Islet of Langerhans (tissue), 1 donor: ENCODE data around the gene FOXC2.

Experiments used
- FAIRE-seq: peaks from one replicate; lab custom pipeline; 2011; peaks lifted over from hg19 to GRCh38; lab: Jason Lieb, UNC

The FOXC2 gene

DNA sequence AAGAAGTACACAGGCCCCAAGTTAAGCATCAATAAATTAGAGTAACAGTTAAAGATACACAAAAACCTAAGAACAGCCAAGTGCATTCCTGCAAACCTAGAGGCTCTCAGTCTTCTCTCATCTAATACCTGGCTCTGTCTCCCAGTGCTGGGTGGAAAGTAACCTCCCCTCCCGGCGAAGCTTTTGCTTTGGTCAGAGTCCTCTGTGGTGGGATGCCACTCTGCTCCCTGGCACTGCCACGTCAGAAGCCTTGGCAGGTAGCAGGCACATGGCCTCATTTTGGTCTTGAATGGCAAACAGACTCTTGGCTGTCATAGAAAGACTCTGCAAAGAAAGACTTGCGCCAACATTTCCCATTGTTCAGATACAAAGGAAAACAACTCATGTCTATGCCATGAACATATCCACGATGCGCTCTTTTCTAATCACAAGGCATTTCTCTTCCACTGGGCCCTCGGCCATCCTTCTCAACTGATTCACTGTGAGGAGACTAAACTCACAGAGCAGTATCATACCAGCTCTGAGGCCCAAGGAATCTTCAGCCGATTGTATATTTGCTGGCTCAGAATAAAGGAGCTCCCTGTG lies 32.8 kb upstream of the FOXC2 start:
- no peak for FAIRE-seq

DNA sequence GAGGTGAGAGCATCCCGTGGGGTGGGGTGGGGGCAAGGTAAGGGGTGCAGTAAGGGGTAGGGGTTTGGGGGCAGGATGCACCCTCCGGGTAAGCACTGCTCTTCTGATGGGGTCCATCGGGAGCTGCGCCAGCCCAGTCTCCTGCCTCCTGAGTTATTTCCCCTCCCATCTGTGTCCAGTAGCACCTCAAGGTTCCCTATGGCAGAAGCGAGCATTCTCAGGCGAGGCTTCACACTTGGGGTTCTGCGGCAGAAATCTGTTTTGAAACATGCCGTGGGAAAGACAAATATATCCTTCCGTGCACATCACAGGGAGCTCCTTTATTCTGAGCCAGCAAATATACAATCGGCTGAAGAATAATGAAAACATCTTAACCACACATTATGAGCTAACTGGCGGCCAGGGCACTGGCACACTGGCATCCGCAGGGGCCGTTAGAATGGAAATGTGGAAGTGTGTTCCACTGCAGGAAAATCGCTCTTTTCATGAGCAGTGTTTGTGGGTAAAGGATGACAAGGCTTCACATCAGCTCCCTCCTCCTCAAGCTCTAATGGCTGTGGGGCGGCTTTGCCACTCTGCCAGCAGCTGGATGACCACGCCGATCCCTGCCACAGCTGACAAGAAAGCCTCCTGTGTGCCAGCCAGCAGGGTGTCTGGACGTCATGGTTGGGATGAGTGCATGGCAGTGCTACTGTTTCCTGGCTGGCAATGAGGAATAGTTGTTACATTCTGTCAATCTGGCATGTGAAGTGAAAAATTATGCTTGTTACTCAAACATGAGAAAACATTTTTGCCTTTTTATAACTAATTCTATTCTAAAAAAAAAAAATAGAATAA lies 31.6 kb upstream of the FOXC2 start:
- no peak for FAIRE-seq

GRCh38 chr16:86536621-86537020 lies 30.0 kb upstream of the FOXC2 start:
- FAIRE-seq: no peak

DNA sequence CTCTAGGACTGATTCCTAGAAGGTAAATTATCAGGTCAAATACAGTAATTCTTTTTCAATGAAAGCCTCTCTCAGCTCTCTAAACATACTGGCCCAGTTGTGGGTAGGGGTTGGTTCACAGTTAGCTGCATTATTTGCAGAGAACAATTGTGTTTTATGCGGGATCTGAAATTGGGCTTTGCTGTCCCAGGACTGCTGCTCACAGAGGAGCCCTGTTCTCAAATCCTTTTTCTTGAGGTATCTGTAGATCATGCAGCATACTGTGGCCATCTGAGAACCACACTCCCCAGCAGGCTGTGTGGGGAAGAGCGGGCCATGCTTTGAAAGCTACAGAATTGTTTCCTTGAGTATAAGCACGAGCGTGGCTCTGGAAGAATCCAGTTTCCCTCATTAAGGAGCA lies 29.1 kb upstream of the FOXC2 start:
- no peak for FAIRE-seq

- no peak for FAIRE-seq
Measured at GRCh38 chr16:86538196-86538780, 28.3 kb upstream of the FOXC2 start.

DNA sequence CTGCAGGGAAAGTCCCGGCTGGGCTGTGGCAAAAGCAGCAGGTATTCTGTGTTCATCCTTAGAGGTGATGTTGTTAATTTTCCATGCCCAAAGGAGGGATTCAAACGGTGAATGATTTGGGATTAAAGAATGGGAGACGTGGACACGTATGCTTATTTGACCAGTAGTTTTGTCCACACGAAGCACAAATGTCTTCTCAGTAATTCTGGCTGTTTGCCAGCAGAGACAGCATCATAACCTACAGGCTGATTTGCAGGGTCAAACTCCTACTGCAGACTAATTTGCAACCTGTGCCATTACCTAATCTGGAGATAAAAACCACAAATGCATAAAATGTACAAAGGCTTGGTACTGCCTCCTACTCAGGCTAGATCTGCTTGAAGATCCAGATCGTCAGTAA lies 25.7 kb upstream of the FOXC2 start:
- no peak for FAIRE-seq

DNA sequence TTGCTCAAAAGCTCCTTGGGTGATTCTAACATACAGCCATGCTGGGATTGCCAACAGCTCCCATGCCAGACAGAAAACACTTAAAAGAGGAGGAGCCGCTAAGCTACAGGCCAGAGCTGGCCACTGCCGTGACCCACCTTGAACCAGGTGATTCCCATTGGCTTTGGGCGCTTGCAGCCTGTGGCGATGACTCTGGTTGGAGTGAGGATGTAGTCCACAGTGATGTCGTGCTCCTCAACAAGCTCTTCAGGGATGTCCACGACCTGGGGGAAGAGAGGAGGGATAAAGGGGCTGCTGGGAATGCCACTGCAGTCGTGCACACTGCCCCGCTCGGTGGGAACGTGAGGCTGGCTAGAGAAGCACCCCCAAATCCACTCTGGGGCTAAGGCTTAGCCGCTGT lies 25.1 kb upstream of the FOXC2 start:
- FAIRE-seq: no peak

- FAIRE-seq: no peak
Measured at GRCh38 chr16:86542756-86543750, 23.6 kb upstream of the FOXC2 start.

DNA sequence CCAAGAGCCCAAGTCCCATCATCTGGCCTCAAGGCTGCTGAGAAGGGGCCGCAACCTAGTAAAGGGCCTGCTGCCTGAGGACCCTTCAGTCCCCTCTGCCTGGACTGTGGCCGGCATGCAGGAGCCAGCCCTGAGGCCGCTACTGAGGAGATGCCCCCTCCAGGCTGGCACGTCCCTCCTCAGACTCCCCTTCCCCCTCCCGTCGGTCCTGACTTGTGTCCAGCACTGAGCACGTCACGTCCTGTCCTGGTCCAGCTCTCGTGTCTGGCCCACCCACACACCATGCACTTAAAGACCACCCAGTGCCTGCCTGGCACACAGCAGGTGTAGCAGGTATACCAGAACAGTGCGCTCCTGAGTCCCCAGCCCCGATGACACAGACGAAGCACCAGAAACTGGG lies 21.1 kb upstream of the FOXC2 start:
- FAIRE-seq: no peak

GRCh38 chr16:86545954-86546637 lies 20.5 kb upstream of the FOXC2 start:
- no peak for FAIRE-seq

DNA sequence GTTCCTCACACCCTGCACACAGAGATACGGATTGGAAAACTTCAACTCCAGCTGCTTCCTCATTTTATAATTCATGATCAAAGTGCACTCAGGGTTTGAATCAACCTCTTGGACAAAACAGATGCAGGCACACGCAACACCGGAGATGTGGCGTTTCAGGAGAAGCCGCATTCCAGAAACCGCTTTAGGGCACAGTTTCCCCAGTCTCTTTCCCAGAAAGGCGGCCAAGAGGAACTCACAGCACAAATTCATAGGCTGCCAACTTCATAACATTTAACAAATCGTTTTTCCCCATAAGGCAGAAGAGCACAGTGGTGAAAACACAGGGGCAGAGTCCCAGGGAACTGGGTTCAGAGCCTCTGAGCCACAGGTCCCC lies 20.0 kb upstream of the FOXC2 start:
- no peak for FAIRE-seq

DNA sequence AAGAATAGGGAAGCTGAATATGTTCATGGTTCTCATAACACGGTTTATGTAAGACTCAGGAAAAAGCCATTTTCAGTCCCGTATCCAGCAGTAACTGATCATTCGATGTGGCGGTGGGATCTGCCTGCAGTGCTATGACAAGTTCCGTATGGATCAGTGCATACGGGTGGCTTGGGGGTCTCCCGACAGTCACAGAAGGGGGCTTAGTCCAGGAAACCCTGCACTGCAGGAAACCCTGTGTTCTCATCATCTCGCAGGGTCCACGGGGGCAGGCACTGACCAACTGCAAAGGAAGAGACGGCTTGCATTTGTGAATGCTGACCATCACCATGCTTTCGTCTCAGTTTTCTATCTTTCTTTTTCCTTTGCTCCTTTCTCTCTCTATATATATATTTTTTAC lies 19.3 kb upstream of the FOXC2 start:
- no peak for FAIRE-seq

DNA sequence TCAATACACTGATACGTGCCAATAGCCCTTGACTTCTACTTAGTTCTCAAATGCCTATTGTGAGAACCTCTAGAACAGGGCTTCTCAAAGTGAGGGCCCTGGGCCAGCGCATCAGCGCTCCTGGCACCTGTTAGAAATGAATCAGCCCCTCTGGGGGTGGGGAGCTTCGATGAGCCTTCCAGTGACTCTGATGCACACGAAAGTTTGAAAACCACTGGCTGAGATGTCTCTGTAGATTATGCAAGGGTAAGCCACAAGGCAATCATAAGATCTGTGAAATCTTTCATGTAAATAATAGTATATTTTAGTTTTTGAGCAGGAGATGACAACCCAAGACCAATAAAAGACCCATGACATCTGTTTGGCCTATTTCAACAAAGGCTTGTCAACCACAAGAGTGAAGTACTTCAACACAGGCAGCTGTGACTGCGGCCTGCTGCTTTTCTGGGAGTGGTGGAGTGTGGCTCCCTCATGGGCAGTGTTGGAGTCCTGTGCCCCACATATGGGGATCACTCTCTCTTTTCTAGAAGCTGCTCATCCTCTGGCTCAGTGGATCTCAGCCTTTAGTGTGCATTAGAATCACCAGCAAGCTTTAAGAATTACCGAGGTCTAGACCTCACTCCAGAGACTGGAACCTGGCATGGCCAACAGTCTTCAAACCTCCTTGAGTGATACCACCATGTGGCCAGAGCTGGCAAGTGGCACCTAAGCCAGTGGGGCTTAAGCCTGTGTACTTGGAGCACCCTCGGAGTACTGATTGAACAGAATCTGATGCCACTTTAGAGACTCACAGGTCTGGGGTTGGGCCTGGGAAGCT lies 17.3 kb upstream of the FOXC2 start:
- FAIRE-seq: no peak

DNA sequence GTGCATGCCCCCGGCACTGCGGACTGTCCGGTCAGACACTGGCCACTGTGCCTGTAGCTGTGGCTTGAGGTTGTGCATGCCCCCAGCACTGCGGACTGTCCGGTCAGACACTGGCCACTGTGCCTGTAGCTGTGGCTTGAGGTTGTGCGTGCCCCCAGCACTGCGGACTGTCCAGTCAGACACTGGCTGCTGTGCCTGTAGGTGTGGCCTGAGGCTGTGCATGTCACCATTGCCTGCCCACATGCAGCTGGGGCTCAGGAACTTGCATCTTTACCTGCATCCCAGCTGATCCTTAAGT lies 16.8 kb upstream of the FOXC2 start:
- FAIRE-seq: no peak

DNA sequence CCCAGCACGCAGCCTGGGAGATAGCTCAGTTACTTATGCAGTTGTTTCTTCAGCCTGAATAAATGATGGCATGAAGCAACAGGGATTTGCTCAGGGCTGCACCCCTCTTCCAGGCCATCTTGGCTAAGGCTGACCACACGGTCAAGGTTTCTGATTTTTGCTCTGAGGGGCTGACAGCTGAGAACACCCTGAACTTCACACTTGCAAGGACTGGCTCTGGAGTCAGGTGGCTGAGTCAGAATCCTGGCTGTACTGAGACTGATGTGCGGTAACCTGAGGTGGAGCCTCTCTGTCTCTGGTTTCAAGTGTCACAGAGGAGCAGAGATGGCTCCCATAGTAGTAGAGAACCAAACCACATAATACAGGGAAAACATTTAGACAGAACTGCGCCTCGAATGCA lies 16.3 kb upstream of the FOXC2 start:
- no peak for FAIRE-seq

- no peak for FAIRE-seq
Measured at GRCh38 chr16:86553356-86553755, 13.3 kb upstream of the FOXC2 start.

DNA sequence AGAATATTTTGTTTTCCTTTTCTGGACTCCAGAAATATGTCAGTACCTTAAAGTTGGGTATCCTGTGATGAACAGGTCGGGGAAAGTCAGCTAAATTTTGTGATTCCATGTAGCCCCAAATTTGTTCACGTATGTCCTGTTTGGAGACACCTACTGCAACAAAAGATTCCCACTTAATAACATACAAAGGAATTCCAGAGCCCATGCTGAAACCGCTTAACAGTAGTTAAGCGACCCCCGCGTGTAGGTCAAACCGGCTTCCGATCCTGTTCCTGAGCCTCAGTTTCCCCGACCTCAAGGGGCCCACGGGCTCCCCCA lies 12.1 kb upstream of the FOXC2 start:
- FAIRE-seq: no peak

DNA sequence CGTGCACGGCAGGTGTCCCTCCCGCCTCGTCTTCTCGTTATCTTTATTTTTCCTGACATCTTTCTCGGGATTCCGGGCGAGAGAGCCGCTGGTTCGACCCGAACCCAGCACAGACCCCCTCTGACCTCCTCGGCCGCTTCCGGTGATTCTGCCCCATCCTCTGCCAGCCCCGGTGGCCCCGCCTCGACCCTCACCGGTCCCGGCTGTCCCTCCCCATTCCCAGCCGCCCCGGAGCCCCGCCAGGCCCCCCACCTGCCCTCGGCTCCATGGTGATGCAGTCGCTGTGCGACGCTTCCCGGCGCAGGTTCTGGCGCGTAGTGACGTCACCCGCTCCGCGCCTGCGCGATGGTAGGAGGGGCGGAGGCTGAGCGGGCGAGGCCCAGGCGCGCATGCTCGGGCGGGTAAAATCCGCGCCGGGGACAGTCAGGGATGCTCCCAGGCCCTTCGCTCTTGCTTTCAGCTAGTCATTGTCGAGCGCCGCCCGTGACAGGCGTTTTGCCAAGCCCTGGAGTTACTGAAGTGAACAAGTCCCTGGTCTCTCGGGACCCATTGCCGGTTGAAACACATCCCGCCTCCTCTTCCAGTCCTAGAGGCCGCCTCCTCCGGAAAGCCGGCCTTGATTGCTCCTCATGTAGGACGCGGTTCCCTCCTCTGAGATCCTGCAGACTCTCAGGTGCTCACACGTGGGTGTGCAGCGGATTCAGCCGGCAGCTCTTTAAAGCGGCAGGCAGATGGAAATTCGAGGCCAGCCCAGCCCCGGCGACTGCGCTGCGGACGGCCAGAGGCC lies 11.5 kb upstream of the FOXC2 start, which contains the start of gene MTHFSD:
TSS of gene MTHFSD (minus strand) at position 319 of the 787 bp plus-strand sequence. CDS start at position 268, 51 bp downstream.
- peak; percentile 53 for FAIRE-seq

- no peak for FAIRE-seq
Measured at GRCh38 chr16:86555704-86556075, 10.9 kb upstream of the FOXC2 start.

DNA sequence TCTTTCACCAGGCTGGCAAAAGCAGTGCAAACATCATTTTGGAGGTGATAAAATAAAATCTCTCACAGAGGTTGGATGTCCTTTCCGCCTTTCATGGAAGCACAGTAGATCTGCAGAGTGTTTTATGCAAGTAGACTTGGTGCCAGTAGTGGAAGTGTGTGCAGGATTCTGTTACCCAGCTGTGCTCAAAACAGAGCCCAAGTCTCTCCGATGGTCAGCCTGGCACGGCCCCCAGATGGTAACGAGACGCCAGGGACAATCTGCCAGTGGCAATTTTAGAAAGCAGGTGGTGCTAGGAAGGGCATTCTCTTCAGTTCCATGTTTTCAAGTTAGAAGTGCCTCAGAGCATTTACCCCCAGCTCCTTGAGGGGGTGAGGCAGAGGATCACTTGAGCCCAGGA lies 10.1 kb upstream of the FOXC2 start:
- no peak for FAIRE-seq

DNA sequence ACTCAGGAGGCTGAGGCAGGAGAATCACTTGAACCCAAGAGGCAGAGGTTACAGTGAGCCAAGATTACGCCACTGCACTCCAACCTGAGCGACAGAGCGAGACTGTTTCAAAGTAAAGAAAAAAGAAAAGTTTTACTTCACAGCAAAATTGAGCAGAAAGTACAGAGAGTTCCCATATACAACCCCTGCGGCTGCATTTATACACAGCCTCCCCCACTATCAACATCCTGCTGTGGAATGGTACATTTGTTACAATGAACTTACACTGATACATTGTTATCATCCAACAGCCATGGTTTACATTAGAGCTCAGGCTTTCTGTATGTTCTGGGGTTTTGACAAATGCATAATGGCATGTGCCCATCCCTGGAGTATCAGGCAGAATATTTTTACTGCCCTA lies 9.0 kb upstream of the FOXC2 start:
- no peak for FAIRE-seq
